Measurements from ENCODE around the gene HGS.
"Not testable (repeated sequence)": the region's sequence is repeated elsewhere in the genome, so short reads cannot be mapped to it uniquely, and the experiment has no call there.

Gene HGS

DNA sequence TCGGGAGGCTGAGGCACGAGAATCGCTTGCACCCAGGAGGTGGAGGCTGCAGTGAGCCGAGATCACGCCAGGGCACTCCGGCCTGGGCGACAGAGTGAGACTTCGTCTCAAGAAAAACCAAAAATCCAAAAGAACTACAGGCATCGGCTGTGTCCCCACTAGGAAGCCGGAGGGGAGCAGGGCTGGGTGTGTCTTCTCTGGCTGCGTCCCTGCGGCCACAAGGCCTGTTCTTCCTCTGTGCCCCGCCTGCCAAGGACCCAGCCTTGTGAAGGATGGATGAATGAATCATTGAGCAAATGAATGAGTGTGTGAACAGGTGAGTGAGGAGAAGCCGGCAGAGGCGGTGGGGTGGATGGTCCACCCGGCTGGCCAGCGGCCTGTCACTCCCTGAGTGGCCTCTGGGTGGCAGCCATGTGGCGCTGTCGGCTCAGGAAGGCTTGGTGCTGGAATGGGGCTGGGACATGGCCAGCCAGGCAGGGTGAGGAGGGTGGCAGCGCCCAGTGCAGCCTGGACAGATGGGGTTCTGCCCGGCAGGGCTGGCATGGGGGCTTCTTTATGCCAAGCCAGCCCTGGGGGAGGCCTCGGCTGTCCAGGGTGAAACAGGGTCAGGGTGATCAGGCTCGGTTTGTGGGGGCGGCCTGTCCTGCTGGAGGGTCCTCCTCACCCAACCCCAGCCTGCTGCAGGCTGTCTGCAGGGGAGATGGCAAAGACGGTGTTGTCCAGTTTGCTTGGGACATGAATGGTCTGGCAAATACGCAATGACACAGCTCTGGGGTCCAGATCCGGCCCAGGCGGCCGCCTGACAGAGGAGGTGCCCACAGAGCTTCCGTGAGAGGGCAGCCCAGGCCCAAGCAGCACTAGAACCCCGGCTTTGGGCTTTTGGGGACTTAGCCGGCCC, 49.9 kb downstream of the HGS start:
- peak; percentile 64 to 93 (median 86) for DNase-seq
- intact Hi-C loops (cut with DNase I) = no loop called here

GRCh38 chr17:81734405-81735263, 50.8 kb downstream of the HGS start:
- DNase-seq = no peak

DNA sequence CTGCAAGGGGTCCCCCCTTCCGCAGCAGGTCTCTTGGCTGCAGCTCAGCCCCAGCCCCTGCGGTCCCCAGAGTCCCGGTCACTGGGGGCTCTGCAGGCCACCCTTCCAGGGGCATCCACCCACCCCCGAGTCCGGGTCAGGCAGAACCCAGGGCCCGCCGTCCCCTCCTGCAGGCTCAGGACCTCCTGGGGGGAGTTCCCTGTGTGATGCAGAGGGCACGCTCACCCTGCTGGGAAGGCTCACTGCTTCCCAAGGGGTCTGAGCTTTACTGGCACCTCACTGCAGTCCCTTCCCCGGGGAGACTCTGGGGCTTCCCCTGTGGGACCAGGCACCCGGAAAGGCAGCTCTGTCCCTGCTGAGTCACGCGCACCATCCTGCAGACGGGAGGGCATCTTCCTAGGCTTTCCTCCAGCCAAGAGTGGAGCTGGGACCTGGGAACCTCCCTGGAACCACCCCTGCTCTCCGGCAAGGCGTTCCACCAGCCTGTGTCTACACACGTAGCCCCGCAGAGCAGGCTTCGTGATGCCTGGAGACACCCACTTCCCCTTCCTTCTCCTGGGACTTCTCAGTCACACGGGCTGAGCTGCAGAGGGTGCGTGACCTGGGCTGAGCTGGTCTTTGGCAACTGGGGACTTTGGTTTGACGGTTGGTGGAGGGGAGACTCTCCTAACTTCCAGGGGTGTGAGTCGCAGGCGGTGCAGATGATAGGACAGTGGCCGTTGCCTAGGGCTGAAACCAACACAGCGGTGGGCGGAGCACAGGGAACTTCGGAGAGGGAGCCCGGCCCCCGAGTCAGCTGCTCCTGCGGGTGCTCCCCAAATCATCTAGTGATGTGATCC, 51.7 kb downstream of the HGS start:
- DNase-seq = peak in 28 of 42 donors; percentile 20 to 69 (median 45)
- intact Hi-C loops (cut with DNase I) = no loop called here

More at GRCh38 chr17:81734405-81735263, 50.8 kb downstream of the HGS start:
- intact Hi-C loops (cut with DNase I) = no loop called here

- intact Hi-C loops (cut with DNase I) = no loop called here
- no peak for DNase-seq
Observed at GRCh38 chr17:81737947-81738800, 54.4 kb downstream of the HGS start.

DNA sequence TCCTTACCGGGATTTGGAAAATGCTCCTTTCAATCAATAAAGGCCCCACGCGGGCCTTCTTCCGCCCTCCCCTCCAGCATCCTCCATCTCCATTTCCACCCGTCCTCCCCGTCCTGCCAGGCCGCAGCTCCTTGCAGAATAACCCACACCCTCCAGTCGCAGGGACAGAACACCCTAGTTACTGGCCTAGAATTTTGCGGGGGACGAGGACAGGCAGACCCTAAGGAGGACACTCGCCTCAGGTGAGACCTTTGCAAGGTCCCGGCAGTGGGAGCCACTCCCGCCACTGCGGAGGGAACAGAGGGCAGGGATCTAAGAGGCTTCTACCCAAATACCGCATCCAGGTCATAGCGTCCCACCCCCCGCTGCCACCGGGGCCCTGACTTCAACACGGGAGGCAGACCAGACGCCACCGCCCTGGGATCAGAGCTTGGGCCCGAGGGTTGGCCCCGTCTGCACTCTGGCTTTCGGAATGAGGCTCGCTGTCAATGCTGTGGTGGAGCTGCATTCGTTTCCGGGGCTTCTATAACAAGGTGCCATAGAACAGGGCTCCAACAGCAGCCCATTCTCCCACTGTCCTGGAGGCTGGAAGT, 55.1 kb downstream of the HGS start:
- intact Hi-C loops (cut with DNase I) = no loop called here

GRCh38 chr17:81739593-81739992, 55.8 kb downstream of the HGS start:
- DNase-seq; intact Hi-C loops (cut with DNase I): not testable (repeated sequence)

More for the DNA sequence above, 55.1 kb downstream of the HGS start:
- DNase-seq = no peak

- intact Hi-C loops (cut with DNase I) = no loop called here
- DNase-seq = no peak
Observed at GRCh38 chr17:81740395-81740961, 56.7 kb downstream of the HGS start.

GRCh38 chr17:81741049-81741593, 57.3 kb downstream of the HGS start:
- no peak for DNase-seq
- intact Hi-C loops (cut with DNase I) = no loop called here

- intact Hi-C loops (cut with DNase I) = no loop called here
- no peak for DNase-seq
Observed at GRCh38 chr17:81741594-81742452, 58.0 kb downstream of the HGS start.
